Panc1 (cell line): Measurements from ENCODE around the gene C16orf89. TPM values are rescaled to one million over a fixed set of nuclear protein-coding genes. Genes with fewer than 3 reads are reported as not detected.

Source experiments
- ATAC-seq: fragments of 200-7000 bp; cut with Tn5 transposase; 2 replicates; pipeline ENCODE4 v1.9.1; 2020; ENCODE audit warnings: mild to moderate bottlenecking, moderate library complexity
- BruUV-seq: library from RNA; stranded (reverse); fragments of 400-500 nt; replicated peaks from 2 replicates; lab custom pipeline; 2021; lab: Mats Ljungman, UMichigan
- CTCF ChIA-PET: fragments of 300-600 bp; sonication (Branson Sonifier 250); formaldehyde crosslinking; loops from one replicate; lab custom pipeline; 2022; ENCODE audit warnings: antibody characterized with exemption; lab: Charles Lee
- POLR2A ChIA-PET: fragments of 300-600 bp; sonication (Branson Sonifier 250); formaldehyde crosslinking; loops from one replicate; lab custom pipeline; 2022; ENCODE audit warnings: antibody characterized with exemption; lab: Charles Lee
- DNase-seq: peaks from one replicate; pipeline ENCODE4 v3.0.0-alpha.2; 2010; ENCODE audit warnings: low read depth, low spot score
- H3K27ac ChIP-seq: 2 replicates; pipeline ENCODE4 v1.5.1; 2011; ENCODE audit warnings: mild to moderate bottlenecking, low read length, inconsistent platforms
- H3K27me3 ChIP-seq: fragments of 200-500 bp; sonication (Bioruptor generic); 2 replicates; pipeline ENCODE4 v1.6.0; 2014; ENCODE audit warnings: low read length, inconsistent platforms; ENCODE audit not compliant: control insufficient read depth, insufficient read depth
- H3K36me3 ChIP-seq: fragments of 200-500 bp; sonication (Bioruptor generic); 2 replicates; pipeline ENCODE4 v1.5.1; 2014; ENCODE audit warnings: inconsistent platforms, mild to moderate bottlenecking, low read length, moderate library complexity; ENCODE audit not compliant: control insufficient read depth, insufficient read depth
- H3K4me1 ChIP-seq: 2 replicates; pipeline ENCODE4 v1.5.1; 2011; ENCODE audit warnings: inconsistent platforms, mild to moderate bottlenecking, low read length, moderate library complexity; ENCODE audit not compliant: control insufficient read depth, insufficient read depth
- H3K4me3 ChIP-seq, 2 experiments: 2 replicates each; pipeline ENCODE4 v1.5.1; 2011 to 2012; ENCODE audit warnings: low read depth in 2 of 2, low read length in 2 of 2, mild to moderate bottlenecking in 2 of 2, inconsistent platforms in 1 of 2, moderate library complexity in 1 of 2
- H3K9me3 ChIP-seq: fragments of 200-500 bp; sonication (Bioruptor generic); 2 replicates; pipeline ENCODE4 v1.5.1; 2014; ENCODE audit warnings: low read depth, mild to moderate bottlenecking, inconsistent platforms, low read length, moderate library complexity; ENCODE audit not compliant: control insufficient read depth, insufficient read depth
- CTCF ChIP-seq: fragments of 450-650 bp; IDR thresholded peaks from 2 replicates; pipeline ENCODE4 v1.5.1; 2017; ENCODE audit warnings: mild to moderate bottlenecking
- POLR2AphosphoS5 ChIP-seq: IDR thresholded peaks from 2 replicates; pipeline ENCODE4 v1.6.1; 2012; ENCODE audit warnings: mild to moderate bottlenecking, low read depth, low read length, moderate library complexity
- REST ChIP-seq, 2 experiments: IDR thresholded peaks; 2 replicates each; pipeline ENCODE4 v1.6.1; 2011 to 2012; ENCODE audit warnings: low read depth in 2 of 2, control low read depth in 1 of 2, low read length in 1 of 2, mild to moderate bottlenecking in 1 of 2, moderate library complexity in 1 of 2; ENCODE audit not compliant: insufficient read depth in 1 of 2
- SIN3A ChIP-seq: IDR thresholded peaks from 2 replicates; pipeline ENCODE4 v1.6.1; 2012; ENCODE audit warnings: low read depth, mild to moderate bottlenecking, low read length, moderate library complexity, borderline replicate concordance; ENCODE audit not compliant: insufficient read depth
- TCF7L2 ChIP-seq: IDR thresholded peaks from 2 replicates; pipeline ENCODE4 v1.6.1; 2011; ENCODE audit warnings: mild to moderate bottlenecking, low read depth, low read length, inconsistent platforms
- in situ Hi-C: cut with HindIII; loops from 2 replicates; pipeline ENCODE4 v1.10.0; 2016; ENCODE audit warnings: low sequenced_read_pairs, low pct_unique_long_range_greater_than_20kb
- intact Hi-C: fragments of 100-400 bp; cut with micrococcal nuclease; formaldehyde crosslinking; loops from one replicate; pipeline ENCODE4 v1.10.0; 2022; ENCODE audit not compliant: unreplicated experiment
- total RNA-seq: library from RNA; stranded (reverse); gene quantifications from one replicate; pipeline ENCODE4 v1.2.1, GENCODE V29; 2021; ENCODE audit not compliant: unreplicated experiment

The C16orf89 gene
- total RNA-seq, 1 experiment from 2014 or later: not detected

GRCh38 chr16:5008311-5008731 lies 57.4 kb downstream of the C16orf89 start:
- Histone ChIP-seq H3K9me3 (no peaks in the 10 kb centered on the region), H3K4me3 (no peak overlapping the region), H3K27me3 (no peaks in the 10 kb centered on the region), H3K36me3 (no peaks in the 10 kb centered on the region), H3K4me1 (no peaks in the 10 kb centered on the region), H3K27ac (no peak overlapping the region)
- no peak for DNase-seq
- intact Hi-C loops: no loop called here
- ATAC-seq: no peak
- BruUV-seq: no TSS peak
- TF ChIP-seq SIN3A (no peak), CTCF (no peak), TCF7L2 (no peak), REST (IDR thresholded peaks at IDR 0.05; ENCODE audit: insufficient read depth in 1 of 2, low read depth in 2 of 2, low read length in 1 of 2) (no peak), POLR2AphosphoS5 (no peak)
- in situ Hi-C loops: no loop called here
- POLR2A ChIA-PET: no interaction called here
- CTCF ChIA-PET: no interaction called here

GRCh38 chr16:5007256-5007655 lies 58.5 kb downstream of the C16orf89 start:
- CTCF ChIA-PET: interaction anchor here (0.6 kb wide), 1 partner anchor 51 kb away, joined by 3 read pairs; no protein-coding TSS in a partner anchor
- no TSS peak for BruUV-seq
- H3K4me1 ChIP-seq: no peaks in the 10 kb centered on the region

More at GRCh38 chr16:5007256-5007655, 58.5 kb downstream of the C16orf89 start:
- no peak for TF ChIP-seq REST (IDR thresholded peaks at IDR 0.05; ENCODE audit: insufficient read depth in 1 of 2, low read depth in 2 of 2, low read length in 1 of 2)
- TF ChIP-seq TCF7L2: no peak
- TF ChIP-seq POLR2AphosphoS5: no peak
- no peak for TF ChIP-seq CTCF
- TF ChIP-seq SIN3A: no peak
- no peaks in the 10 kb centered on the region for H3K36me3 ChIP-seq
- ATAC-seq (no peak), DNase-seq (no peak)
- H3K27ac ChIP-seq: no peak overlapping the region
- H3K27me3 ChIP-seq: no peaks in the 10 kb centered on the region
- no peaks in the 10 kb centered on the region for H3K9me3 ChIP-seq
- intact Hi-C loops (no loop called here), in situ Hi-C loops (no loop called here)
- no peak overlapping the region for H3K4me3 ChIP-seq
- POLR2A ChIA-PET: interaction anchor here (0.6 kb wide), 3 partner anchors 32 to 567 kb away, joined by 3 to 7 read pairs (median 5); no protein-coding TSS in a partner anchor
